ENCODE data around the gene C1orf87.

DNA sequence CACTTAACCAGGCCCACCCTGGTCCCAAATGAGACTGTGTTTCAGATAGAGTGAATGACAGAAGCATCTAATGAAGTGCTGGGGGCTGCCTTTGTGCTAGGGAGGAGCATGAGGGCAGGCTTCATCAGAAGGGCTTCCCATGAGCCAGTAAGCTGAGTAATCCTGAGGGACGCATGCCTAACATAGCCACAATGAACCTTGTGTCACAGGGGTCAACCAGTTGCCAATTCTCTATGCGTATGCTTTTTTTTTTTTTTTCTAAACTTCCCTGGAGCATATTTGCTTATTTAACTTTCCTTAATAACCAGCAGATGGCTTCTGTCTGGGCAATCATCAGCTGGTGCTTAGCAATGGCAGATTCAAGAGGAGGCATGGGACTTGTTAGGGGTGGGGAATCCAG is 121.5 kb downstream of the C1orf87 start:
- TF ChIP-seq CTCF (IDR thresholded peaks at IDR 0.05) = no peak
- TF ChIP-seq SIN3A (IDR thresholded peaks at IDR 0.05; ENCODE audit: borderline replicate concordance, low read depth, low read length) = no peak
- no peak for TF ChIP-seq TAF1 (IDR thresholded peaks at IDR 0.05; ENCODE audit: borderline replicate concordance, low read depth, low read length)
- no peak for TF ChIP-seq GABPA (IDR thresholded peaks at IDR 0.05; ENCODE audit: low read depth)
- no peak for TF ChIP-seq MEF2A (IDR thresholded peaks at IDR 0.05; ENCODE audit: borderline replicate concordance, low read depth)
- no peak for TF ChIP-seq EZH2phosphoT487 (IDR thresholded peaks at IDR 0.05; ENCODE audit: borderline replicate concordance, low read depth)
- no peak for TF ChIP-seq FOXM1 (IDR thresholded peaks at IDR 0.05; ENCODE audit: low read depth)
- no peak for TF ChIP-seq MAX (IDR thresholded peaks at IDR 0.05; ENCODE audit: low read depth)
- no peak for TF ChIP-seq JUND (IDR thresholded peaks at IDR 0.05)

All from SK-N-SH (cell line).